ENCODE data around the gene PTPRN2. TPM values are rescaled to one million over a fixed set of nuclear protein-coding genes. Genes with fewer than 3 reads are reported as not detected.

The PTPRN2 gene
- total RNA-seq, 2 experiments from 2014 or later, result 0.70 TPM; not detected in 1

GRCh38 chr7:158272509-158273137, 315.0 kb downstream of the PTPRN2 start:
- intact Hi-C loops (cut with micrococcal nuclease; ENCODE audit: unreplicated experiment), result no loop called here
- Histone ChIP-seq H3K4me3 (ENCODE audit: low read depth, low read length, poor library complexity, severe bottlenecking) (no peak overlapping the region), H3K27ac (ENCODE audit: low read depth, low read length, poor library complexity, severe bottlenecking) (no peak overlapping the region), H4K20me1 (ENCODE audit: insufficient read depth, low read length) (no peaks in the 10 kb centered on the region), H3K79me2 (ENCODE audit: insufficient read depth, low read depth, low read length) (no peaks in the 10 kb centered on the region), H3K36me3 (ENCODE audit: insufficient read depth, low read length) (no peaks in the 10 kb centered on the region), H2AFZ (ENCODE audit: low read length) (no peak overlapping the region), H3K4me1 (ENCODE audit: insufficient read depth, low read length, poor library complexity, severe bottlenecking) (no peaks in the 10 kb centered on the region), H3K4me2 (ENCODE audit: low read length) (no peak overlapping the region), H3K9me2 (ENCODE audit: insufficient read depth, low read length) (no peaks in the 10 kb centered on the region), H3K9me3 (ENCODE audit: low read length) (no peaks in the 10 kb centered on the region)
- TF ChIP-seq CTCF (conservative IDR thresholded peaks at IDR 0.05; ENCODE audit: low read length), result no peak
- no peak for TF ChIP-seq EZH2phosphoT487 (IDR thresholded peaks at IDR 0.05; ENCODE audit: borderline replicate concordance, low read depth, low read length)
- BruUV-seq (replicated peaks), result no TSS peak
- no peak for DNase-seq (ENCODE audit: low spot score)
- CTCF ChIA-PET (ENCODE audit: unreplicated experiment), result no interaction called here
- POLR2A ChIA-PET, result no interaction called here

GRCh38 chr7:158272091-158272490, 315.5 kb downstream of the PTPRN2 start:
- no peaks in the 10 kb centered on the region for H4K20me1 ChIP-seq (ENCODE audit: insufficient read depth, low read length)
- no peaks in the 10 kb centered on the region for H3K4me1 ChIP-seq (ENCODE audit: insufficient read depth, low read length, poor library complexity, severe bottlenecking)
- BruUV-seq (replicated peaks), result no TSS peak
- ChIA-PET POLR2A (no interaction called here), CTCF (ENCODE audit: unreplicated experiment) (no interaction called here)
- no peaks in the 10 kb centered on the region for H3K9me3 ChIP-seq (ENCODE audit: low read length)
- DNase-seq (ENCODE audit: low spot score), result no peak
- no peaks in the 10 kb centered on the region for H3K36me3 ChIP-seq (ENCODE audit: insufficient read depth, low read length)
- no peak for TF ChIP-seq CTCF (conservative IDR thresholded peaks at IDR 0.05; ENCODE audit: low read length)
- TF ChIP-seq EZH2phosphoT487 (IDR thresholded peaks at IDR 0.05; ENCODE audit: borderline replicate concordance, low read depth, low read length), result no peak
- no peak overlapping the region for H3K27ac ChIP-seq (ENCODE audit: low read depth, low read length, poor library complexity, severe bottlenecking)
- no peak overlapping the region for H3K4me3 ChIP-seq (ENCODE audit: low read depth, low read length, poor library complexity, severe bottlenecking)
- no peak overlapping the region for H3K4me2 ChIP-seq (ENCODE audit: low read length)
- intact Hi-C loops (cut with micrococcal nuclease; ENCODE audit: unreplicated experiment), result no loop called here
- H3K9me2 ChIP-seq (ENCODE audit: insufficient read depth, low read length), result no peaks in the 10 kb centered on the region
- H3K79me2 ChIP-seq (ENCODE audit: insufficient read depth, low read depth, low read length), result no peaks in the 10 kb centered on the region
- no peak overlapping the region for H2AFZ ChIP-seq (ENCODE audit: low read length)

GRCh38 chr7:158271646-158272045, 316.0 kb downstream of the PTPRN2 start:
- TF ChIP-seq EZH2phosphoT487 (IDR thresholded peaks at IDR 0.05; ENCODE audit: borderline replicate concordance, low read depth, low read length), result no peak
- no peak for TF ChIP-seq CTCF (conservative IDR thresholded peaks at IDR 0.05; ENCODE audit: low read length)
- Histone ChIP-seq H3K4me1 (ENCODE audit: insufficient read depth, low read length, poor library complexity, severe bottlenecking) (no peaks in the 10 kb centered on the region), H3K27ac (ENCODE audit: low read depth, low read length, poor library complexity, severe bottlenecking) (no peak overlapping the region), H2AFZ (ENCODE audit: low read length) (no peak overlapping the region), H3K4me3 (ENCODE audit: low read depth, low read length, poor library complexity, severe bottlenecking) (no peak overlapping the region), H3K9me2 (ENCODE audit: insufficient read depth, low read length) (no peaks in the 10 kb centered on the region), H4K20me1 (ENCODE audit: insufficient read depth, low read length) (no peaks in the 10 kb centered on the region), H3K36me3 (ENCODE audit: insufficient read depth, low read length) (no peaks in the 10 kb centered on the region), H3K79me2 (ENCODE audit: insufficient read depth, low read depth, low read length) (no peaks in the 10 kb centered on the region), H3K9me3 (ENCODE audit: low read length) (no peaks in the 10 kb centered on the region), H3K4me2 (ENCODE audit: low read length) (no peak overlapping the region)
- ChIA-PET CTCF (ENCODE audit: unreplicated experiment) (no interaction called here), POLR2A (no interaction called here)
- DNase-seq (ENCODE audit: low spot score), result no peak
- no TSS peak for BruUV-seq (replicated peaks)
- intact Hi-C loops (cut with micrococcal nuclease; ENCODE audit: unreplicated experiment), result no loop called here

Data from OCI-LY7 (cell line).